Measurements from ENCODE around the gene SORCS3.

DNA sequence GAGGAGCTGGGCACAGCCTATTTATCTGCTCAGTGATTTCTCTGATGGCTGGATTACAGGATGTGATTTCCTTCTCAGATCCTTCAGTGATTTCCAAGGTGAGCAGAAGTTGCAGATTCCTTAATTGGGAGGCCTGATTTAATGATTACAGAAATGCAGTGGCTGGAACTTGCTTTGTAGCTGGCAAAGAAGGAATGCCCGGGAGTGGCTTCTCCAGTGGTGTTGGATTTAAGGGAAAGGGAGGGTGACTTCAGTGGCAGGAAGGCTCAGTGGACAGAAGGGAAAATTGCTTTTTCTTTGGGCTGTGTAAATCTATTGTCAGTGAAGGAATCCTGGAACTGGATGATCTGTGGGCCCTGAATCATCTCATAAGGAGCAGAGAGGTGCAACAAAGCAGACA lies 5.1 kb downstream of the SORCS3 start:
- TF ChIP-seq EZH2 (optimal IDR thresholded peaks at IDR 0.05; ENCODE audit: low read depth, low read length) (no peak), EZH2phosphoT487 (IDR thresholded peaks at IDR 0.05; ENCODE audit: low read length) (no peak)
- TF ChIP-seq, protein P1, sequence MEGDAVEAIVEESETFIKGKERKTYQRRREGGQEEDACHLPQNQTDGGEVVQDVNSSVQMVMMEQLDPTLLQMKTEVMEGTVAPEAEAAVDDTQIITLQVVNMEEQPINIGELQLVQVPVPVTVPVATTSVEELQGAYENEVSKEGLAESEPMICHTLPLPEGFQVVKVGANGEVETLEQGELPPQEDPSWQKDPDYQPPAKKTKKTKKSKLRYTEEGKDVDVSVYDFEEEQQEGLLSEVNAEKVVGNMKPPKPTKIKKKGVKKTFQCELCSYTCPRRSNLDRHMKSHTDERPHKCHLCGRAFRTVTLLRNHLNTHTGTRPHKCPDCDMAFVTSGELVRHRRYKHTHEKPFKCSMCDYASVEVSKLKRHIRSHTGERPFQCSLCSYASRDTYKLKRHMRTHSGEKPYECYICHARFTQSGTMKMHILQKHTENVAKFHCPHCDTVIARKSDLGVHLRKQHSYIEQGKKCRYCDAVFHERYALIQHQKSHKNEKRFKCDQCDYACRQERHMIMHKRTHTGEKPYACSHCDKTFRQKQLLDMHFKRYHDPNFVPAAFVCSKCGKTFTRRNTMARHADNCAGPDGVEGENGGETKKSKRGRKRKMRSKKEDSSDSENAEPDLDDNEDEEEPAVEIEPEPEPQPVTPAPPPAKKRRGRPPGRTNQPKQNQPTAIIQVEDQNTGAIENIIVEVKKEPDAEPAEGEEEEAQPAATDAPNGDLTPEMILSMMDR (IDR thresholded peaks at IDR 0.05; ENCODE audit: low read length), result no peak

All from MM.1S (cell line).